ENCODE data around the gene C1orf232.

DNA sequence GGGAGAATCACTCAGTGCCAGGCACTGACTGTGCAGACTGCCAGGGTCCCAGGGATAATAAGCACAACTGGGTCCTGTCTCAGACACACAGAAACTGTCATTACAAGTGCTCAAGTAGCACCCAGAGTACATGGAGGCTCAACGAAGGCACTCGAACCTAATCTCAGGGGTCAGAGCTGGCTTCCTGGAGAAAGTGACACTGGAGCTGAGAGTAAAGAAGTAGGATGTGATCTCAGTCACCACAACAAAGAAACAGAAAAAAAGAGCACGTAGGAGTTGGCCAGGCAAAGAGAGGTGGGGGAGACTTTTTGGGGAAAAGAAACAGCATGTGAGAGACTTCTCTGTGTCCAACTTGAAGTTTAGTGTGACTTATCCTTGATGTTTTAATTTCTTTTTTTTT lies 23.0 kb upstream of the C1orf232 start:
- TF ChIP-seq CTCF (IDR thresholded peaks at IDR 0.05) (no peak), EZH2 (IDR thresholded peaks at IDR 0.05) (no peak)

All from neural progenitor cell (in vitro differentiated cells).